Esophagus squamous epithelium (tissue), 4 donors: ENCODE measurements around the gene HOXB4.

Experiments used
- POLR2A ChIP-seq, 4 donors: fragments of 450-650 bp; IDR thresholded peaks; one replicate each; pipeline ENCODE4 v1.6.1; 2017; ENCODE audit warnings: antibody characterized with exemption in 4 of 4, mild to moderate bottlenecking in 4 of 4, moderate library complexity in 3 of 4
- TF ChIP-seq, protein P1 (sequence below), 6 experiments: fragments of 450-650 bp in 4 of 6; fragments of 200-600 bp in 2 of 6; sonication (generic) in 2 of 6; IDR thresholded peaks; one replicate each; pipeline ENCODE4 v1.5.1; 2016 to 2019; ENCODE audit warnings: antibody characterized with exemption in 6 of 6, mild to moderate bottlenecking in 4 of 6, moderate library complexity in 4 of 6

DNA sequence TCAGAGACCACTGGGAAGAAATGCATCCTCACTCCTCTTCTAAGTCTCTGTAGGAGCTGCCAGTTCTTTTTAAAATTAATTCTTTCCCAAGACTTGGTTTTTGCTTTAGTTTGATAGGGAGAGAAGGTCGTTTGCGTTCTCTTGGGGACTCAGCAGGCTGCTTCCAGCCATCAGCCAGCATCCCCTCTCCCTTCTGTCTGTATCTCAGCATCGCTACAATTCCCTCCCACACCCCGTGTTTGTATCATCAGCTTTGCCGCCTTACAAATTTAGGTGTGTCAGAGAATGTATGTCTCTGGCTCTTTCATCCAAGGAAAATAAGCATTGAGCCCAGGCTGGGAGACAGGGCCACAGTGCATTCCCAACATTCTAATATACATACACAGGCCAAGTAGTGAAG lies 21.2 kb upstream of the HOXB4 start:
- TF ChIP-seq, protein P1, sequence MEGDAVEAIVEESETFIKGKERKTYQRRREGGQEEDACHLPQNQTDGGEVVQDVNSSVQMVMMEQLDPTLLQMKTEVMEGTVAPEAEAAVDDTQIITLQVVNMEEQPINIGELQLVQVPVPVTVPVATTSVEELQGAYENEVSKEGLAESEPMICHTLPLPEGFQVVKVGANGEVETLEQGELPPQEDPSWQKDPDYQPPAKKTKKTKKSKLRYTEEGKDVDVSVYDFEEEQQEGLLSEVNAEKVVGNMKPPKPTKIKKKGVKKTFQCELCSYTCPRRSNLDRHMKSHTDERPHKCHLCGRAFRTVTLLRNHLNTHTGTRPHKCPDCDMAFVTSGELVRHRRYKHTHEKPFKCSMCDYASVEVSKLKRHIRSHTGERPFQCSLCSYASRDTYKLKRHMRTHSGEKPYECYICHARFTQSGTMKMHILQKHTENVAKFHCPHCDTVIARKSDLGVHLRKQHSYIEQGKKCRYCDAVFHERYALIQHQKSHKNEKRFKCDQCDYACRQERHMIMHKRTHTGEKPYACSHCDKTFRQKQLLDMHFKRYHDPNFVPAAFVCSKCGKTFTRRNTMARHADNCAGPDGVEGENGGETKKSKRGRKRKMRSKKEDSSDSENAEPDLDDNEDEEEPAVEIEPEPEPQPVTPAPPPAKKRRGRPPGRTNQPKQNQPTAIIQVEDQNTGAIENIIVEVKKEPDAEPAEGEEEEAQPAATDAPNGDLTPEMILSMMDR (IDR thresholded peaks at IDR 0.05): no peak
- no peak for TF ChIP-seq POLR2A (IDR thresholded peaks at IDR 0.05)
